ENCODE data around the gene MACC1. TPM values are rescaled to one million over a fixed set of nuclear protein-coding genes. Genes with fewer than 3 reads are reported as not detected.

The MACC1 gene
- total and polyA plus RNA-seq, 12 donors: under 0.01 to 0.82 (median 0.20) TPM; not detected in 4

DNA sequence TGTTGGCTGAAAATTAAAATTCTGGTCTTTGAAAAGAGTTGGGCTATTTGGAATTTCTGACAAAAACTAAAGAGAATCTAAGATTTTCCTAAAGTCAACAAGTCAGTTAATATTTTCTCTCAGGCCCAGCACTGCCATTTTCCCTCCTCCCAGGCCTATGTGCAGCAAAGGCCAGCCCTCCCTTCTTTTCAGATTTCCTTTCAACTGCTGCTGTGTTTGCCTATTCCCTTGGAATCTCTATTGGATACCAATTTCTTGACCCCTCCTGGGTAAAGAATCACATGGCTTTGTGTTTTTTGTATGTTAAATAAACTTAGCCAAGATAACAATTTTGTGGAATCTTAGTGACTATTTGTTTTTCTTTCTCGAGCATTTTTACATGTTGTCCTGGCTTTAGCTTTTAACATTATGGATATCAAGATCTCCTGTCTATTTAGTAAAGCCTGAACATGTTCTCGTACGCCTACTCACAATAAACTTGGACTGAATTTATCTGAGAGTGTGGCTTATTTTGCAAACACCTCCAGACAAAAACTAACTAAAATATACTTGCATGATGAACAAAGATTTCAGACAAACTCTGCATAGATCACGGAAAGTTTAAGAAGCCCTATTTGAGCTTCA, 19.9 kb downstream of the MACC1 start:
- whole genome bisulfite sequencing, 2 donors: 66 to 77% methylated on average over 4 of the region's 4 CpGs
- DNase-seq (no peak), ATAC-seq (no peak)
- H3K4me1 ChIP-seq: peaks cover 0 to 34% (median 0%) of the 10 kb centered on the region in 9 donors
- peak overlapping the region in 1 of 10 donors; percentile 6 for H3K27ac ChIP-seq
- H3K36me3 ChIP-seq: no peaks in the 10 kb centered on the region
- no peak for TF ChIP-seq CTCF (IDR thresholded peaks at IDR 0.05)
- no peak overlapping the region for H3K4me3 ChIP-seq
- H3K27me3 ChIP-seq: no peaks in the 10 kb centered on the region
- intact Hi-C loops (cut with DNase I): no loop called here
- H3K9me3 ChIP-seq: no peaks in the 10 kb centered on the region

DNA sequence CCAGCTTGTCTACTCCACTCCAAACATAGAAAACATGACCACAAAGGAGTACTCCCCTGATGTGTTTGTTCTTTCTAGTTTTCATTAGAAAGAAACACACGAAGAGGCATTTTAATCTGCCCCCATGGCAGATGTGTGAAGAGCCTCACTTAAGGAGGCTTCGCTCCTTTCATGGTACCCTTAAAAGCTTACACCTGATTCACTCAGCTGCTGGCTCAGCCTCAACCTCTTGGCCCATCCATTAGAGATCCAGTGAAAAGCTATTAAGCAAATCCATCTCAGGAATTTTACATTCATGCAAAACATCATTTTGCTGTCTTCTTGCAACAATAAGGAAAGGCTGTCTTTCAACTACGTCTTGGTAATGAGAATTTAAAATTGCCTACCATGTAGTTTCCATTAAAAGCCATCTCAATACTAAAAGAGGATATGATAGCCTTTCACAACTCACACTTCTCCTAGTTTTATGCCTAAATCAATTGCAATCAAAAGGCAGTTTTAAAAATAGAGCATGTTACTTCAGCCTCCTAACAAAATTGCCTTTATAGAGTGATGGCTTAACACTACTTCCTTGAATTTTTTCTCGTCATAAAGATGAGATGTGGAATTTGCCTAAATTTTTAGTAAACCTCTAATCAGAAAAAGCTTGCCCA, 22.7 kb downstream of the MACC1 start:
- H3K27ac ChIP-seq: no peak overlapping the region
- TF ChIP-seq CTCF (IDR thresholded peaks at IDR 0.05): no peak
- no peak overlapping the region for H3K4me3 ChIP-seq
- DNase-seq: no peak
- intact Hi-C loops (cut with DNase I): no loop called here
- no peaks in the 10 kb centered on the region for H3K36me3 ChIP-seq
- ATAC-seq: no peak
- peaks cover 0 to 7% (median 4%) of the 10 kb centered on the region in 11 donors for H3K9me3 ChIP-seq
- H3K27me3 ChIP-seq: no peaks in the 10 kb centered on the region
- 69 to 77% methylated on average over 4 of the region's 4 CpGs for WGBS, 2 donors
- peaks cover 0 to 14% (median 0%) of the 10 kb centered on the region in 9 donors for H3K4me1 ChIP-seq

DNA sequence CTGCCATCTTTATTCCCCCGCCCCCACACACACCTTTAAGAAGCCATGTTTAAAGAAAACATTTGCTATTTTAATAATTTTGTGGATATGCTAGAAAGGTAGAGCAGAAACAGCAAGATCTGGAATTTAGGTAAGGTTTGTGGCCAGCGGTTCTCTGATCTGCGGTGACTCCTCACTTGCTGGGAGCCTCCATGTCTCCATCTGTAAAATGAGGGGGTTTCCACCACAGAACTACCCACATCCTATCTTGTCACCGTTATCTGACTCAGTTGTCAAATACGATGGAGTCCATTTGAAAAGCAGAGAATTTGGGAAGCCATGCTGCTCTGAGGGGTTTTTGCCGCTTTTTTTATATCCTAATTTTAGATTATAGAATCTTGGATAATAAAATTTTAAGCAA, 23.3 kb downstream of the MACC1 start:
- no peak for TF ChIP-seq CTCF (IDR thresholded peaks at IDR 0.05)
- intact Hi-C loops (cut with DNase I): no loop called here
- Histone ChIP-seq H3K4me1 (peaks cover 0 to 8% (median 0%) of the 10 kb centered on the region in 9 donors), H3K27ac (no peak overlapping the region), H3K27me3 (no peaks in the 10 kb centered on the region), H3K9me3 (peaks cover 0 to 10% (median 5%) of the 10 kb centered on the region in 11 donors), H3K4me3 (no peak overlapping the region), H3K36me3 (no peaks in the 10 kb centered on the region)
- WGBS, 2 donors: 88 to 91% methylated on average over 6 of the region's 6 CpGs
- ATAC-seq (no peak), DNase-seq (no peak)

GRCh38 chr7:20193242-20193777, 23.9 kb downstream of the MACC1 start:
- ATAC-seq (no peak), DNase-seq (no peak)
- peaks cover 0 to 10% (median 5%) of the 10 kb centered on the region in 11 donors for H3K9me3 ChIP-seq
- intact Hi-C loops (cut with DNase I): no loop called here
- H3K4me1 ChIP-seq: peaks cover 0 to 6% (median 0%) of the 10 kb centered on the region in 9 donors
- 40 to 48% methylated on average over 1 of the region's 1 CpG for WGBS, 2 donors
- no peaks in the 10 kb centered on the region for H3K36me3 ChIP-seq
- no peak overlapping the region for H3K4me3 ChIP-seq
- no peaks in the 10 kb centered on the region for H3K27me3 ChIP-seq
- TF ChIP-seq CTCF (IDR thresholded peaks at IDR 0.05): no peak
- H3K27ac ChIP-seq: no peak overlapping the region
